ENCODE measurements around the gene ZNF511. TPM values are rescaled to one million over a fixed set of nuclear protein-coding genes. Genes with fewer than 3 reads are reported as not detected.

ZNF511 gene
- total and polyA plus RNA-seq, 2 donors (not counting 1 experiment from before 2014, with no cell fraction given), result 30.7 to 45.1 TPM

DNA sequence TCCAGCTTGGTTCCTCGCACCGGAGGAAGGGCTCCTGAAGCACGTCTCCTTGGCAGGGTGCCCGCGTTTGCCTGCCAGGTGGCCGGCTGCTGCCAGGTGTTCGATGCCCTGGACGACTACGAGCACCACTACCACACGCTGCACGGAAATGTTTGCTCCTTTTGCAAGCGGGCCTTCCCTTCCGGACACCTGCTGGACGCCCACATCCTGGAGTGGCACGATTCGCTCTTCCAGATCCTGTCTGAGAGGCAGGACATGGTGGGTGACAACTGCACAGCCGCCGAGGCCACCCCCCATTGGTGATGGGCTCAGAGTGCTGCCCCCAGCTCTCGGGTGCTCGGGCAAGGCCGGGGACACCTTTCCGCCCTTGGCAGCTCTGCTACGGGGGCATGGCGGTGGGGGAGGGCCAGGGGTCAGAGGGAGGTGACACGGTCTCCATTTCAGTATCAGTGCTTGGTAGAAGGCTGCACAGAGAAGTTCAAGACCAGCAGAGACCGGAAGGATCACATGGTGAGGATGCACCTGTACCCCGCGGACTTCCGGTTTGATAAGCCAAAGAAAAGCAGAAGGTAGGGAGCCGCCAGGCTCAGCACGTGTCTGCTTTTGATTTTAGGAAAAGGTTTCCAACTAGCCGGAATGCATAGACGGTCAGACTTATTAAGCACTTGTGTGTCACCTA lies 1.1 kb downstream of the ZNF511 start:
- Histone ChIP-seq H3K4me3 (ENCODE audit: control extremely low read depth in 1 of 5, extremely low read depth in 1 of 5, insufficient read depth in 1 of 5, low read depth in 2 of 5, low read length in 4 of 5) (peak overlapping the region in 1 of 5 experiments; percentile 94), H3K9me3 (ENCODE audit: control extremely low read depth in 1 of 3, control insufficient read depth in 2 of 3, insufficient read depth in 1 of 3, low read length in 2 of 3) (peaks cover 0 to 3% (median 0%) of the 10 kb centered on the region in 3 donors), H3K4me1 (ENCODE audit: control insufficient read depth in 2 of 2, insufficient read depth in 2 of 2, low read length in 2 of 2) (peaks cover 21 to 41% of the 10 kb centered on the region in 2 donors), H2AFZ (ENCODE audit: insufficient read depth, low read depth, low read length, poor library complexity, severe bottlenecking) (no peak overlapping the region), H3K27ac (ENCODE audit: low read length in 2 of 2) (peak overlapping the region in 1 of 2 donors; percentile 96), H3K27me3 (replicated peaks in 1 of 4; ENCODE audit: control extremely low read depth in 1 of 4, control insufficient read depth in 3 of 4, insufficient read depth in 4 of 4, low read length in 3 of 4) (no peaks in the 10 kb centered on the region), H4K20me1 (ENCODE audit: control insufficient read depth, insufficient read depth, low read length, poor library complexity, severe bottlenecking) (peaks cover 32% of the 10 kb centered on the region), H3K36me3 (replicated peaks in 1 of 2; ENCODE audit: control extremely low read depth in 1 of 2, control insufficient read depth in 1 of 2, extremely low read depth in 1 of 2, insufficient read depth in 2 of 2, low read length in 1 of 2) (peaks cover 0 to 31% of the 10 kb centered on the region in 2 experiments), H3K9ac (ENCODE audit: low read length) (peak overlapping the region; percentile 86), H3K79me2 (ENCODE audit: control insufficient read depth, insufficient read depth, low read length) (peaks cover 38% of the 10 kb centered on the region), H3K4me2 (replicated peaks; ENCODE audit: low read depth, low read length, poor library complexity, severe bottlenecking) (peak overlapping the region; percentile 86)
- CTCF ChIA-PET, result interaction anchor here (0.6 to 1.8 kb wide), 2 partner anchors 20 to 408 kb away, joined by 4 to 5 read pairs; no protein-coding TSS in a partner anchor
- POLR2A ChIA-PET, result no interaction called here
- 89% methylated on average over 33 of the region's 33 CpGs for WGBS (ENCODE audit: insufficient coverage)
- DNase-seq (no peak), ATAC-seq (ENCODE audit: low read depth) (no peak)
- intact Hi-C loops (cut with micrococcal nuclease), result loop anchor here (1.0 to 5.0 kb wide), 8 partner anchors 35 to 773 kb away; partner anchors contain the start of genes ECHS1, FUOM, INPP5A and MTG1
- H3K27me3 Mint-ChIP-seq, result no peaks in the 10 kb centered on the region
- H3K27ac Mint-ChIP-seq, result peak overlapping the region; percentile 73
- no peak for TF ChIP-seq EZH2 (IDR thresholded peaks at IDR 0.05; ENCODE audit: borderline replicate concordance, insufficient read depth, low read depth, low read length, poor library complexity, severe bottlenecking)
- TF ChIP-seq, protein P1, sequence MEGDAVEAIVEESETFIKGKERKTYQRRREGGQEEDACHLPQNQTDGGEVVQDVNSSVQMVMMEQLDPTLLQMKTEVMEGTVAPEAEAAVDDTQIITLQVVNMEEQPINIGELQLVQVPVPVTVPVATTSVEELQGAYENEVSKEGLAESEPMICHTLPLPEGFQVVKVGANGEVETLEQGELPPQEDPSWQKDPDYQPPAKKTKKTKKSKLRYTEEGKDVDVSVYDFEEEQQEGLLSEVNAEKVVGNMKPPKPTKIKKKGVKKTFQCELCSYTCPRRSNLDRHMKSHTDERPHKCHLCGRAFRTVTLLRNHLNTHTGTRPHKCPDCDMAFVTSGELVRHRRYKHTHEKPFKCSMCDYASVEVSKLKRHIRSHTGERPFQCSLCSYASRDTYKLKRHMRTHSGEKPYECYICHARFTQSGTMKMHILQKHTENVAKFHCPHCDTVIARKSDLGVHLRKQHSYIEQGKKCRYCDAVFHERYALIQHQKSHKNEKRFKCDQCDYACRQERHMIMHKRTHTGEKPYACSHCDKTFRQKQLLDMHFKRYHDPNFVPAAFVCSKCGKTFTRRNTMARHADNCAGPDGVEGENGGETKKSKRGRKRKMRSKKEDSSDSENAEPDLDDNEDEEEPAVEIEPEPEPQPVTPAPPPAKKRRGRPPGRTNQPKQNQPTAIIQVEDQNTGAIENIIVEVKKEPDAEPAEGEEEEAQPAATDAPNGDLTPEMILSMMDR (IDR thresholded peaks at IDR 0.05), result no peak
- H3K9me3 Mint-ChIP-seq (ENCODE audit: insufficient read depth), result no peaks in the 10 kb centered on the region
- H3K4me3 Mint-ChIP-seq, result peak overlapping the region; percentile 78
- H3K4me1 Mint-ChIP-seq, result peaks cover 38% of the 10 kb centered on the region

DNA sequence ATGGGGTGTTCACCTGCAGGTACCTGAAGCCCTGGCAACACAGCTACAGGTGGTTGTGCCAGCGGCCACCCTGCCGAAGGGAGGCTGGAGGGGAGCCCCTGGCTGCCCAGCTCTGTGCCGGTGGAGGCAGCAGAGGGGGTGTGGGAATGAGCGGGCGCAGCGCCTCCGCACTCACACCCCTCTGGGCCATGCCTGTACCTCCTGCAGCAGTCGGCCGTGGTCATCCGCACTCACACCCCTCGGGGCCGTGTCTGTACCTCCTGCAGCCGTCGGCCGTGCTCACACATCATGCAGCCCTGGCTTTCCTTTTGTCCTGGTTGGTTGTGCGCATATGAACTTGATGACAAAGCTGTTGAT lies 1.7 kb downstream of the ZNF511 start:
- no peak overlapping the region for H3K4me3 ChIP-seq (ENCODE audit: control extremely low read depth in 1 of 5, extremely low read depth in 1 of 5, insufficient read depth in 1 of 5, low read depth in 2 of 5, low read length in 4 of 5)
- peaks cover 33% of the 10 kb centered on the region for H3K79me2 ChIP-seq (ENCODE audit: control insufficient read depth, insufficient read depth, low read length)
- Mint-ChIP-seq H3K27me3 (no peaks in the 10 kb centered on the region), H3K4me3 (peak overlapping the region; percentile 78), H3K27ac (no peak overlapping the region), H3K9me3 (ENCODE audit: insufficient read depth) (no peaks in the 10 kb centered on the region), H3K4me1 (peaks cover 35% of the 10 kb centered on the region)
- no peak overlapping the region for H3K9ac ChIP-seq (ENCODE audit: low read length)
- DNase-seq, result no peak
- H3K9me3 ChIP-seq (ENCODE audit: control extremely low read depth in 1 of 3, control insufficient read depth in 2 of 3, insufficient read depth in 1 of 3, low read length in 2 of 3), result peaks cover 0 to 3% (median 0%) of the 10 kb centered on the region in 3 donors
- intact Hi-C loops (cut with micrococcal nuclease), result loop anchor here (5.0 kb wide), 1 partner anchor 212 kb away; no protein-coding TSS in a partner anchor
- TF ChIP-seq, protein P1 (IDR thresholded peaks at IDR 0.05), result no peak
- no peak for TF ChIP-seq EZH2 (IDR thresholded peaks at IDR 0.05; ENCODE audit: borderline replicate concordance, insufficient read depth, low read depth, low read length, poor library complexity, severe bottlenecking)
- ChIA-PET POLR2A (no interaction called here), CTCF (interaction anchor here (0.6 to 1.8 kb wide), 2 partner anchors 19 to 409 kb away, joined by 4 to 5 read pairs; no protein-coding TSS in a partner anchor)
- H3K27me3 ChIP-seq (replicated peaks in 1 of 4; ENCODE audit: control extremely low read depth in 1 of 4, control insufficient read depth in 3 of 4, insufficient read depth in 4 of 4, low read length in 3 of 4), result no peaks in the 10 kb centered on the region
- WGBS (ENCODE audit: insufficient coverage), result 98% methylated on average over 16 of the region's 16 CpGs
- H4K20me1 ChIP-seq (ENCODE audit: control insufficient read depth, insufficient read depth, low read length, poor library complexity, severe bottlenecking), result peaks cover 32% of the 10 kb centered on the region
- H3K36me3 ChIP-seq (replicated peaks in 1 of 2; ENCODE audit: control extremely low read depth in 1 of 2, control insufficient read depth in 1 of 2, extremely low read depth in 1 of 2, insufficient read depth in 2 of 2, low read length in 1 of 2), result peaks cover 0 to 31% of the 10 kb centered on the region in 2 experiments
- no peak overlapping the region for H3K4me2 ChIP-seq (replicated peaks; ENCODE audit: low read depth, low read length, poor library complexity, severe bottlenecking)
- H3K27ac ChIP-seq (ENCODE audit: low read length in 2 of 2), result no peak overlapping the region
- no peak for ATAC-seq (ENCODE audit: low read depth)
- H3K4me1 ChIP-seq (ENCODE audit: control insufficient read depth in 2 of 2, insufficient read depth in 2 of 2, low read length in 2 of 2), result peaks cover 21 to 37% of the 10 kb centered on the region in 2 donors
- H2AFZ ChIP-seq (ENCODE audit: insufficient read depth, low read depth, low read length, poor library complexity, severe bottlenecking), result no peak overlapping the region
